IMR-90 (cell line): Measurements from ENCODE around the gene YIPF3. TPM values are rescaled to one million over a fixed set of nuclear protein-coding genes. Genes with fewer than 3 reads are reported as not detected.

Experiments used
- ATAC-seq: fragments of 200-7000 bp; cut with Tn5 transposase; 2 replicates; pipeline ENCODE4 v1.9.1; 2020; ENCODE audit warnings: low read depth, mild to moderate bottlenecking, moderate library complexity
- Bru-seq: library from RNA; stranded (reverse); fragments of 400-500 nt; gene quantifications from one replicate; lab custom pipeline; 2021; lab: Mats Ljungman, UMichigan
- BruChase-seq, 2 experiments: library from RNA; stranded (reverse); fragments of 400-500 nt; gene quantifications; one replicate each; lab custom pipeline; 2021; lab: Mats Ljungman, UMichigan
- BruUV-seq: library from RNA; stranded (reverse); fragments of 400-500 nt; replicated peaks from 2 replicates; lab custom pipeline; 2021; lab: Mats Ljungman, UMichigan
- CTCF ChIA-PET: fragments of 300-600 bp; formaldehyde crosslinking; extraction: SDS; loops from one replicate; lab custom pipeline; 2021; ENCODE audit warnings: antibody characterized with exemption; lab: Yijun Ruan, JAX
- POLR2A ChIA-PET: fragments of 300-600 bp; sonication (Branson Sonifier 250); formaldehyde crosslinking; loops from one replicate; lab custom pipeline; 2022; ENCODE audit warnings: antibody characterized with exemption; ENCODE audit not compliant: unreplicated experiment; lab: Charles Lee
- DNase-seq: peaks from one replicate; pipeline ENCODE4 v3.0.0; 2013
- H2AFZ ChIP-seq: replicated peaks from 2 replicates; pipeline ENCODE3; 2013; ENCODE audit warnings: low read length, mild to moderate bottlenecking; ENCODE audit not compliant: poor library complexity
- H2AK5ac ChIP-seq: 2 replicates; pipeline ENCODE4 v1.6.1; 2013; ENCODE audit warnings: low read depth, low read length, inconsistent platforms
- H2AK9ac ChIP-seq: replicated peaks from 2 replicates; pipeline ENCODE3; 2013; ENCODE audit warnings: mild to moderate bottlenecking, low read depth, low read length, moderate library complexity; ENCODE audit not compliant: poor library complexity
- H2BK120ac ChIP-seq: 2 replicates; pipeline ENCODE4 v1.6.1; 2013; ENCODE audit warnings: low read depth, low read length, inconsistent platforms
- H2BK15ac ChIP-seq: 3 replicates; pipeline ENCODE4 v1.6.1; 2013; ENCODE audit warnings: low read depth, low read length, inconsistent platforms
- H2BK20ac ChIP-seq: 2 replicates; pipeline ENCODE4 v1.6.1; 2013; ENCODE audit warnings: low read depth, mild to moderate bottlenecking, inconsistent platforms, low read length, moderate library complexity
- H2BK5ac ChIP-seq: 2 replicates; pipeline ENCODE4 v1.6.1; 2013; ENCODE audit warnings: mild to moderate bottlenecking, low read depth, low read length, inconsistent platforms; ENCODE audit not compliant: poor library complexity, severe bottlenecking
- H3K14ac ChIP-seq: replicated peaks from 2 replicates; pipeline ENCODE4 v1.6.1; 2013; ENCODE audit warnings: low read depth, low read length, inconsistent platforms
- H3K18ac ChIP-seq: 2 replicates; pipeline ENCODE4 v1.6.1; 2013; ENCODE audit warnings: low read depth, low read length, control low read depth
- H3K23ac ChIP-seq: 2 replicates; pipeline ENCODE4 v1.6.1; 2013; ENCODE audit warnings: low read depth, low read length, inconsistent platforms
- H3K27ac ChIP-seq: 2 replicates; pipeline ENCODE4 v1.5.1; 2013; ENCODE audit warnings: mild to moderate bottlenecking, control low read depth, low read length; ENCODE audit not compliant: insufficient read depth
- H3K27me3 ChIP-seq: 2 replicates; pipeline ENCODE4 v1.6.1; 2013; ENCODE audit warnings: low read length; ENCODE audit not compliant: control insufficient read depth, insufficient read depth
- H3K36me3 ChIP-seq: 2 replicates; pipeline ENCODE4 v1.6.1; 2013; ENCODE audit warnings: low read length, mixed read lengths; ENCODE audit not compliant: control insufficient read depth, insufficient read depth
- H3K4ac ChIP-seq: 2 replicates; pipeline ENCODE4 v1.6.1; 2013; ENCODE audit warnings: low read depth, low read length, inconsistent platforms
- H3K4me1 ChIP-seq: 2 replicates; pipeline ENCODE4 v1.6.1; 2013; ENCODE audit warnings: low read length, mixed read lengths; ENCODE audit not compliant: control insufficient read depth, insufficient read depth
- H3K4me2 ChIP-seq: 2 replicates; pipeline ENCODE4 v1.6.1; 2013; ENCODE audit warnings: low read depth, mild to moderate bottlenecking, control low read depth, low read length, moderate library complexity
- H3K4me3 ChIP-seq: 2 replicates; pipeline ENCODE4 v1.5.1; 2013; ENCODE audit warnings: low read depth, mild to moderate bottlenecking, control low read depth, low read length, moderate library complexity; ENCODE audit not compliant: insufficient read depth
- H3K56ac ChIP-seq: 2 replicates; pipeline ENCODE4 v1.6.1; 2013; ENCODE audit warnings: low read length, inconsistent platforms; ENCODE audit not compliant: insufficient read depth; ENCODE audit errors: extremely low read depth
- H3K79me1 ChIP-seq, 2 experiments: 2 replicates each; pipeline ENCODE4 v1.6.1; 2013; ENCODE audit warnings: low read length in 2 of 2, inconsistent platforms in 1 of 2, low read depth in 1 of 2
- H3K9ac ChIP-seq: 2 replicates; pipeline ENCODE4 v1.6.1; 2013; ENCODE audit warnings: low read depth, low read length, control low read depth
- H3K9me1 ChIP-seq: 2 replicates; pipeline ENCODE4 v1.6.1; 2013; ENCODE audit warnings: low read length, inconsistent platforms; ENCODE audit not compliant: insufficient read depth
- H3K9me3 ChIP-seq: 2 replicates; pipeline ENCODE4 v1.6.1; 2013; ENCODE audit warnings: low read length; ENCODE audit not compliant: control insufficient read depth, insufficient read depth
- H4K20me1 ChIP-seq: 2 replicates; pipeline ENCODE4 v1.6.1; 2013; ENCODE audit warnings: low read length, inconsistent platforms; ENCODE audit not compliant: insufficient read depth
- H4K5ac ChIP-seq: 2 replicates; pipeline ENCODE4 v1.6.1; 2013; ENCODE audit warnings: mild to moderate bottlenecking, low read depth, low read length, control low read depth
- H4K8ac ChIP-seq, 2 experiments: 2 replicates each; pipeline ENCODE4 v1.6.1; 2013; ENCODE audit warnings: low read depth in 2 of 2, low read length in 2 of 2, control low read depth in 1 of 2, inconsistent platforms in 1 of 2
- H4K91ac ChIP-seq: 2 replicates; pipeline ENCODE4 v1.6.1; 2013; ENCODE audit warnings: low read depth, low read length, inconsistent platforms; ENCODE audit not compliant: insufficient read depth
- CEBPB ChIP-seq: IDR thresholded peaks from 2 replicates; pipeline ENCODE4 v1.6.1; 2012; ENCODE audit warnings: low read depth, low read length, improper control_type of control experiment
- CHD1 ChIP-seq: IDR thresholded peaks from 2 replicates; pipeline ENCODE4 v1.6.1; 2012; ENCODE audit warnings: low read depth, low read length, improper control_type of control experiment
- MAFK ChIP-seq: IDR thresholded peaks from 2 replicates; pipeline ENCODE4 v1.6.1; 2012; ENCODE audit warnings: low read depth, low read length, improper control_type of control experiment
- MXI1 ChIP-seq: IDR thresholded peaks from 2 replicates; pipeline ENCODE4 v1.6.1; 2012; ENCODE audit warnings: low read depth, mild to moderate bottlenecking, low read length, moderate library complexity, borderline replicate concordance
- NFE2L2 ChIP-seq: fragments of 150-350 bp; IDR thresholded peaks from 2 replicates; pipeline ENCODE4 v1.6.1; 2016; ENCODE audit warnings: low read depth, mild to moderate bottlenecking, low read length
- POLR2A ChIP-seq: IDR thresholded peaks from 2 replicates; pipeline ENCODE4 v1.6.1; 2012; ENCODE audit warnings: mild to moderate bottlenecking, low read depth, low read length
- RCOR1 ChIP-seq: IDR thresholded peaks from 2 replicates; pipeline ENCODE4 v1.6.1; 2012; ENCODE audit warnings: mild to moderate bottlenecking, low read length, improper control_type of control experiment; ENCODE audit not compliant: insufficient replicate concordance
- RFX5 ChIP-seq: IDR thresholded peaks from 2 replicates; pipeline ENCODE4 v1.8.0; 2012; ENCODE audit warnings: low read depth, mild to moderate bottlenecking, low read length, moderate library complexity
- SMC3 ChIP-seq: fragments of 150-350 bp; IDR thresholded peaks from 2 replicates; pipeline ENCODE4 v1.6.1; 2016; ENCODE audit warnings: low read depth, mild to moderate bottlenecking, antibody characterized with exemption, low read length, moderate library complexity
- USF2 ChIP-seq: fragments of 150-350 bp; IDR thresholded peaks from 2 replicates; pipeline ENCODE4 v1.6.1; 2017; ENCODE audit warnings: mild to moderate bottlenecking, antibody characterized with exemption, low read length, low read depth
- WGBS, 2 experiments: methylation state at CpG; one replicate each; pipeline versions ENCODE4 v1.1.5 to v1.1.7; 2013; ENCODE audit warnings: missing lambda C conversion rate in 2 of 2; ENCODE audit not compliant: insufficient read length in 1 of 2; ENCODE audit errors: extremely low coverage in 2 of 2; 5-methylcytosine and 5-hydroxymethylcytosine counted together
- dilution Hi-C: fragments of 300-500 bp; cut with HindIII; formaldehyde crosslinking; loops from one replicate; pipeline ENCODE4 v1.14.3; 2018; ENCODE audit warnings: low sequenced_read_pairs; ENCODE audit not compliant: unreplicated experiment
- in situ Hi-C: fragments of 300-500 bp; cut with MboI; formaldehyde crosslinking; loops from 3 replicates; pipeline ENCODE4 v1.14.3; 2019; ENCODE audit warnings: low sequenced_read_pairs, inconsistent platforms, mixed read lengths
- intact Hi-C: fragments of 100-400 bp; cut with micrococcal nuclease; formaldehyde crosslinking; loops from 2 replicates; pipeline ENCODE4 v1.10.0; 2022
- long read RNA-seq: library from polyadenylated mRNA; unstranded; transcript quantifications from one replicate; pipeline ENCODE4 v2.0.0, GENCODE V29; 2021; ENCODE audit not compliant: unreplicated experiment
- polyA plus RNA-seq, 3 experiments: library from polyadenylated mRNA; depleted of rRNA; stranded (reverse); fragments of >200 nt; gene quantifications; 2 replicates each; pipeline ENCODE4 v1.2.3, GENCODE V29; 2012; ENCODE audit warnings: low replicate concordance in 1 of 3
- total RNA-seq: library from RNA; depleted of rRNA; stranded (reverse); fragments of >200 nt; gene quantifications from 2 replicates; pipeline ENCODE4 v1.2.3, GENCODE V29; 2012; rRNA removed
- TF ChIP-seq, protein P1 (sequence below): conservative IDR thresholded peaks from 2 replicates; pipeline ENCODE4 v1.5.1; 2012; ENCODE audit warnings: mild to moderate bottlenecking, low read depth, low read length, improper control_type of control experiment

YIPF3 gene
- total RNA-seq (114 and 120 TPM in 2 replicates), polyA plus RNA-seq (2012; rRNA removed) (193 and 207 TPM in 2 replicates), Bru-seq, nascent RNA (percentile 85 among the genes with signal in this experiment), BruChase-seq, experiment 1, labeled RNA remaining after a 6-hour chase (percentile 90 among the genes with signal in this experiment), BruChase-seq, experiment 2, labeled RNA remaining after a 2-hour chase (percentile 82 among the genes with signal in this experiment)
- polyA plus RNA-seq (2012; cell fraction: cytosol; rRNA removed), result 112 and 320 TPM in 2 replicates
- polyA plus RNA-seq (2012; cell fraction: nucleus; rRNA removed; ENCODE audit: low replicate concordance), result 295 and 320 TPM in 2 replicates
- long read RNA-seq, transcript YIPF3-202 (9 exons, 1,576 nt), result major isoform, 106 of 140 reads
- long read RNA-seq, partial matches to known transcripts, result 19 of 140 reads
- long read RNA-seq, other reads (novel, unspliced or antisense), result 11 of 140 reads

DNA sequence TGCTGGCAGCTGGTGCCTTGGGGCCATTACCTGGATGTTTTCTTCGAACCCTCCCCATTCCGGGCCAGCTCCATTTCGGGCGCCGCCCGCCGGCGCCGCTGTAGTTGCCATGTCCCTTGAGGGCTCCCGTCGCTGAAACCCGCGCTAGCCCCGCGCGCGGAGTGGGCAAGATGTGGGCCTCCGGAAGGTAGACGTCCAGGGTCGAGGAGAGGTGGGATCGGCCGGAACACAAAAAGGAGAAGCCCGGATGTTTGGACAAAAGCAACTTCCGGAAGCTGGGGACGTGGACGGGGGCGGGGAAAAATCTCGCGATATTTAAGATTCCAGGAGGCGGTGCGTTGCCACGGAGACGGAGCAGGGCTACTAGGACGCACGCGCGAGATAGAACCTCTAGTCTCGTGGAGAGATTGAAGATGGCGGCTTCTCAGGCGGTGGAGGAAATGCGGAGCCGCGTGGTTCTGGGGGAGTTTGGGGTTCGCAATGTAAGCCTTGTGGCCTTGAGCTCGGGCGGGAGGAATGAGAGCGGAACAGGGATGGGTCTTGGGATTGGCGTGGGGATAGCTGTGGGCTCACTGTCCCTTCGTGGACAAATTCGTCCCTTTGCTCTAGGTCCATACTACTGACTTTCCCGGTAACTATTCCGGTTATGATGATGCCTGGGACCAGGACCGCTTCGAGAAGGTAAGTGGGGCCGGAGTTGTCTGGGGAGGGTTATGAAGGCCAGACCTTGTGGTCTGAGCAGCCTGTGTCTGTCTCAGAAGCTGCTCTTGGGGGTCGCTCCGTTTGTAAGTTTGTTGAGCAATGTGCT is at the start of gene YIPF3, which contains the start of gene POLR1C:
Gene YIPF3 (minus strand): TSS at position 230 of the 808 bp plus-strand sequence. CDS start 119 bp downstream, at position 111.
Gene POLR1C (plus strand): TSS at position 393 of the 808 bp plus-strand sequence. CDS start 21 bp downstream, at position 414.
- Histone ChIP-seq H2AK5ac (peak within 1 kb of the TSS; percentile 94), H3K4me2 (peak within 1 kb of the TSS; percentile 77), H3K4ac (peak within 1 kb of the TSS; percentile 99), H2AFZ (peak within 1 kb of the TSS; percentile 98), H2AK9ac (peak within 1 kb of the TSS; percentile 99), H3K56ac (peak within 1 kb of the TSS; percentile 90), H3K27ac (peak within 1 kb of the TSS; percentile 83), H4K8ac (peak within 1 kb of the TSS; percentile 81 to 100), H3K4me1 (peaks cover 10% of the 10 kb centered on the region), H4K91ac (peak within 1 kb of the TSS; percentile 73), H3K23ac (peak within 1 kb of the TSS; percentile 100), H3K18ac (peak within 1 kb of the TSS; percentile 56; the same call in 1 of the 2 replicates), H3K36me3 (peaks cover 53% of the 10 kb centered on the region), H3K4me3 (peak within 1 kb of the TSS; percentile 80), H2BK20ac (no peak within 1 kb of the TSS), H4K20me1 (no peaks in the 10 kb centered on the region; the same call in 1 of the 2 replicates), H3K9me1 (0 out of 2 replicates have a peak, but pooled peaks cover 9% of the 10 kb centered on the region), H3K27me3 (no peaks in the 10 kb centered on the region), H2BK120ac (peak within 1 kb of the TSS; percentile 45), H3K9ac (peak within 1 kb of the TSS; percentile 96), H4K5ac (peak within 1 kb of the TSS; percentile 85), H3K9me3 (no peaks in the 10 kb centered on the region), H2BK5ac (peak within 1 kb of the TSS; percentile 67), H3K14ac (peak within 1 kb of the TSS; percentile 100), H3K79me1 (peaks cover 29 to 54% of the 10 kb centered on the region in 2 experiments), H2BK15ac (no peak within 1 kb of the TSS; the same call in 2 of the 3 replicates)
- CTCF ChIA-PET, result interaction anchor here (1.1 kb wide), 1 partner anchor 9 kb away, joined by 3 read pairs; no protein-coding TSS in a partner anchor
- no TSS peak for BruUV-seq
- intact Hi-C loops, result no loop called here
- in situ Hi-C loops, result no loop called here
- dilution Hi-C loops, result no loop called here
- WGBS, 2 experiments, result 0% methylated on average over 35 of the region's 57 CpGs; no CpG with 5 or more reads in 1 of the 2 experiments
- peak; percentile 91 for ATAC-seq
- peak; percentile 97 for DNase-seq
- POLR2A ChIA-PET, result interaction anchor here (0.6 kb wide), 1 partner anchor 38 kb away, joined by 12 read pairs; no protein-coding TSS in a partner anchor
- TF ChIP-seq USF2 (peak; percentile 19; the same call in 1 of the 2 replicates), RFX5 (no peak), NFE2L2 (no peak), POLR2A (peak; percentile 90), MAFK (no peak), CEBPB (peak; percentile 37; the same call in 1 of the 2 replicates), RCOR1 (no peak), CHD1 (no peak), MXI1 (peak; percentile 98), SMC3 (no peak)
- TF ChIP-seq, protein P1, sequence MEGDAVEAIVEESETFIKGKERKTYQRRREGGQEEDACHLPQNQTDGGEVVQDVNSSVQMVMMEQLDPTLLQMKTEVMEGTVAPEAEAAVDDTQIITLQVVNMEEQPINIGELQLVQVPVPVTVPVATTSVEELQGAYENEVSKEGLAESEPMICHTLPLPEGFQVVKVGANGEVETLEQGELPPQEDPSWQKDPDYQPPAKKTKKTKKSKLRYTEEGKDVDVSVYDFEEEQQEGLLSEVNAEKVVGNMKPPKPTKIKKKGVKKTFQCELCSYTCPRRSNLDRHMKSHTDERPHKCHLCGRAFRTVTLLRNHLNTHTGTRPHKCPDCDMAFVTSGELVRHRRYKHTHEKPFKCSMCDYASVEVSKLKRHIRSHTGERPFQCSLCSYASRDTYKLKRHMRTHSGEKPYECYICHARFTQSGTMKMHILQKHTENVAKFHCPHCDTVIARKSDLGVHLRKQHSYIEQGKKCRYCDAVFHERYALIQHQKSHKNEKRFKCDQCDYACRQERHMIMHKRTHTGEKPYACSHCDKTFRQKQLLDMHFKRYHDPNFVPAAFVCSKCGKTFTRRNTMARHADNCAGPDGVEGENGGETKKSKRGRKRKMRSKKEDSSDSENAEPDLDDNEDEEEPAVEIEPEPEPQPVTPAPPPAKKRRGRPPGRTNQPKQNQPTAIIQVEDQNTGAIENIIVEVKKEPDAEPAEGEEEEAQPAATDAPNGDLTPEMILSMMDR, result no peak
